Measurements from ENCODE around the gene ARID3A.

GRCh38 chr19:881385-882071 is 44.3 kb upstream of the ARID3A start:
- no peak for TF ChIP-seq CTCF (IDR thresholded peaks at IDR 0.05)
- TF ChIP-seq POLR2A (IDR thresholded peaks at IDR 0.05) = no peak

Measured in Peyer's patch (tissue), 4 donors.